Epithelial cell of proximal tubule (primary cell): ENCODE results near the gene TSPAN17. TPM values are rescaled to one million over a fixed set of nuclear protein-coding genes. Genes with fewer than 3 reads are reported as not detected.

Source experiments
- DNase-seq: peaks from one replicate; pipeline ENCODE4 v3.0.0-alpha.2; 2011; ENCODE audit warnings: low read depth
- H3K4me3 ChIP-seq: 2 replicates; pipeline ENCODE4 v1.5.1; 2011; ENCODE audit warnings: low read depth, mild to moderate bottlenecking, low read length
- total RNA-seq: library from RNA; depleted of rRNA; stranded (reverse); fragments of >200 nt; gene quantifications from 2 replicates; pipeline ENCODE4 v1.2.3, GENCODE V29; 2015
- TF ChIP-seq, protein P1 (sequence below): conservative IDR thresholded peaks from 2 replicates; pipeline ENCODE4 v1.5.1; 2012; ENCODE audit warnings: low read depth, mild to moderate bottlenecking, low read length

TSPAN17 gene
- total RNA-seq, 1 donor from 2014 or later: 29.1 TPM

GRCh38 chr5:176680226-176680563 is 32.9 kb downstream of the TSPAN17 start:
- TF ChIP-seq, protein P1, sequence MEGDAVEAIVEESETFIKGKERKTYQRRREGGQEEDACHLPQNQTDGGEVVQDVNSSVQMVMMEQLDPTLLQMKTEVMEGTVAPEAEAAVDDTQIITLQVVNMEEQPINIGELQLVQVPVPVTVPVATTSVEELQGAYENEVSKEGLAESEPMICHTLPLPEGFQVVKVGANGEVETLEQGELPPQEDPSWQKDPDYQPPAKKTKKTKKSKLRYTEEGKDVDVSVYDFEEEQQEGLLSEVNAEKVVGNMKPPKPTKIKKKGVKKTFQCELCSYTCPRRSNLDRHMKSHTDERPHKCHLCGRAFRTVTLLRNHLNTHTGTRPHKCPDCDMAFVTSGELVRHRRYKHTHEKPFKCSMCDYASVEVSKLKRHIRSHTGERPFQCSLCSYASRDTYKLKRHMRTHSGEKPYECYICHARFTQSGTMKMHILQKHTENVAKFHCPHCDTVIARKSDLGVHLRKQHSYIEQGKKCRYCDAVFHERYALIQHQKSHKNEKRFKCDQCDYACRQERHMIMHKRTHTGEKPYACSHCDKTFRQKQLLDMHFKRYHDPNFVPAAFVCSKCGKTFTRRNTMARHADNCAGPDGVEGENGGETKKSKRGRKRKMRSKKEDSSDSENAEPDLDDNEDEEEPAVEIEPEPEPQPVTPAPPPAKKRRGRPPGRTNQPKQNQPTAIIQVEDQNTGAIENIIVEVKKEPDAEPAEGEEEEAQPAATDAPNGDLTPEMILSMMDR: no peak
- no peak for DNase-seq
- H3K4me3 ChIP-seq: no peak overlapping the region

DNA sequence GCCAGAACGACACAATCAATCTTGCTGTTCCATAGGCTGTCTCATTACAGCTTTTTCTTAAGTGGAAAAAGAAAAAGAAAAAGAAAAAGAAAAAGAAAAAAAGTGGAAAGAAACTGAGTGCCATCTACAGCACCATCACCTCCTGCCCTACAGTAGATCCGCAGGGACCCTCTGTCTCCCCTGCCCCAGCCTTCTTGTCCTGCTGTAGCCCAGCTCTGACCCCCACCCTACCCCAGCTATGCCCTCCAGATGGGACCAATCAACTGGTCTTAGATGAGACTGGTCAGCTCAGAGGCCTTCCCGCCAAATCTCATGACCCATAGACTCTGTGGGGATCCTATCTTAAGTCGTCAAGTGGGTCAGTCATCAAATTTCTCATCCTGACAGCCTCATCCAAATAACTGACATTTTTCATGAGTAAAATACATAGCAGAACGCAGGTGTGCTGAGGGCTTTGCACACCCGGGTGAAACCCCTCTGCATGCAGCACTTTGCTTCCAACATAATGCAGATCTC is 34.8 kb downstream of the TSPAN17 start:
- H3K4me3 ChIP-seq: no peak overlapping the region
- no peak for DNase-seq
- TF ChIP-seq, protein P1: no peak

- H3K4me3 ChIP-seq: no peak overlapping the region
- TF ChIP-seq, protein P1: no peak
- no peak for DNase-seq
Observed at GRCh38 chr5:176685010-176685409, 37.7 kb downstream of the TSPAN17 start.

DNA sequence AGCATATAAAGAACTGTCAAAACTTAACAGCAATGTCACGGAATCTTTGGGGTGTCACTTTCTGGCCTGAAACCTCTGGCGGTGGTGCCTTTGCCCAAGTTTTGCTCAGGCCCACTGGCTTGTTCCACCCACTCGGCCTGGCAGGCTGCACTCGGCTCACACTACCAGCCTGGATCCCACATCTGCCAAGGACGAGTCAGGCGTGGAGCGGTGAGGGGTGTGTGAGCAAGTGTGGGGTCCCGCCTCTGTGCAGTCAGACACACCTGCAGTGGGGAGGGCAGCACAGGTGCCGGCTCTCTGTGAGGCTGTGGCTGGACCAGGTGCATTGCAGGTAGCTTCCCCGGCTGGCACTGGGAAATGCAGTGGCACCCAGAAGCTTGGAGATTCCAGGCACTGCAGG is 40.0 kb downstream of the TSPAN17 start:
- DNase-seq: no peak
- H3K4me3 ChIP-seq: no peak overlapping the region
- TF ChIP-seq, protein P1: no peak

DNA sequence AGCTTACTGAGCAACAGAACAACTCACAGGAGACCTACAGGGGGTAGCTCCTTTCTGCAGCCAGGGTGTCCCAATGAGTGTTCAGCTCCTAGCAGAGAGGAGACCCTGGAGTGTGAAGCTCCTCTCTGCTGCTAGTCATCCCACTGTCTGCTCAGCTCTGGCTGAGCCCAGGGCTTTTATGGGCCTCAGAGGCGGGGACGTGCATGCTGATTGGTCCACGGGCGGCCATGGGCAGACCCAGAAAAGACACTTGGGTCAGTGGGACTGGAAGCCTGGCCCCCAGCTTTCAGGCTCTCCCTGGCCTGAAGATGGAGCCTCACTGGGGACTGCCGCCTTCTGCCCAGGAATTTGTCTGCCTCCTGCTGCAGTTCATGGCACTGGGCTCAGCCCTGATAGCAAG is 40.6 kb downstream of the TSPAN17 start:
- TF ChIP-seq, protein P1: no peak
- DNase-seq: no peak
- H3K4me3 ChIP-seq: no peak overlapping the region

- TF ChIP-seq, protein P1: no peak
- DNase-seq: no peak
- no peak overlapping the region for H3K4me3 ChIP-seq
Observed at GRCh38 chr5:176690911-176691310, 43.6 kb downstream of the TSPAN17 start.

- H3K4me3 ChIP-seq: no peak overlapping the region
- DNase-seq: no peak
- TF ChIP-seq, protein P1: no peak
Observed at GRCh38 chr5:176691524-176691923, 44.2 kb downstream of the TSPAN17 start.
